Activated CD4-positive, alpha-beta T cell treated with anti-CD3 and anti-CD28 coated beads, Interleukin-2, amount 50 U/mL, for 24 hours (primary cell): ENCODE data around the gene PRAMEF9.
"Not testable (repeated sequence)": the region's sequence is repeated elsewhere in the genome, so short reads cannot be mapped to it uniquely, and the experiment has no call there.

ENCODE experiments used
- DNase-seq, 2 donors: peaks; one replicate each; pipeline ENCODE4 v3.0.0-alpha.2; 2020; ENCODE audit warnings: low read depth in 1 of 2, low spot score in 1 of 2

The PRAMEF9 gene

GRCh38 chr1:13171548-13171947 lies at the start of gene PRAMEF9:
PRAMEF9 (plus strand) TSS chr1:13171848; CDS start chr1:13175281, 3,433 bp downstream.
- not testable (repeated sequence) for DNase-seq

GRCh38 chr1:13155909-13156308 lies 15.7 kb upstream of the PRAMEF9 start, which contains the start of gene PRAMEF26:
PRAMEF26 (minus strand) TSS chr1:13156009; CDS start chr1:13153095, 2,914 bp downstream.
- DNase-seq, result not testable (repeated sequence)

GRCh38 chr1:13165531-13165930 lies 6.1 kb upstream of the PRAMEF9 start, which contains the start of gene HNRNPCL4:
HNRNPCL4 (minus strand) TSS chr1:13165631; CDS start chr1:13165467, 164 bp downstream.
- not testable (repeated sequence) for DNase-seq

- not testable (repeated sequence) for DNase-seq
Measured at GRCh38 chr1:13201309-13201708, 29.7 kb downstream of the PRAMEF9 start, which contains the start of gene PRAMEF13. PRAMEF13 (minus strand) TSS chr1:13201409; CDS start chr1:13199589, 1,820 bp downstream.

GRCh38 chr1:13208712-13209111 lies 37.1 kb downstream of the PRAMEF9 start:
- not testable (repeated sequence) for DNase-seq

GRCh38 chr1:13216619-13217018 lies 45.0 kb downstream of the PRAMEF9 start:
- DNase-seq, result not testable (repeated sequence)

- not testable (repeated sequence) for DNase-seq
Measured at GRCh38 chr1:13219203-13219602, 47.6 kb downstream of the PRAMEF9 start.

GRCh38 chr1:13222788-13223187 lies 51.1 kb downstream of the PRAMEF9 start:
- DNase-seq, result not testable (repeated sequence)

GRCh38 chr1:13224480-13225060 lies 52.9 kb downstream of the PRAMEF9 start:
- no peak for DNase-seq

GRCh38 chr1:13225675-13226204 lies 54.1 kb downstream of the PRAMEF9 start, which contains the start of gene PRAMEF18:
PRAMEF18 (minus strand) TSS chr1:13226154; CDS start chr1:13226106, 48 bp downstream.
- not testable (repeated sequence) for DNase-seq

GRCh38 chr1:13227271-13228055 lies 55.8 kb downstream of the PRAMEF9 start:
- DNase-seq, result not testable (repeated sequence)

- DNase-seq, result peak in 1 of 2 donors; percentile 25
Measured at GRCh38 chr1:13228343-13228781, 56.7 kb downstream of the PRAMEF9 start.
